ENCODE results near the gene SUSD1.

- TF ChIP-seq EP300 (IDR thresholded peaks at IDR 0.05) (no peak), CTCF (IDR thresholded peaks at IDR 0.05) (no peak), POLR2A (IDR thresholded peaks at IDR 0.05; ENCODE audit: low read depth) (no peak)
Observed at GRCh38 chr9:112103405-112103804, 71.7 kb downstream of the SUSD1 start.
